Aorta (tissue), 5 donors: ENCODE results near the gene GATD1. TPM values are rescaled to one million over a fixed set of nuclear protein-coding genes. Genes with fewer than 3 reads are reported as not detected.

Source experiments
- ATAC-seq: fragments of 200-7000 bp; cut with Tn5 transposase; one replicate; pipeline ENCODE4 v1.9.1; 2022; ENCODE audit warnings: moderate library complexity; ENCODE audit not compliant: low FRiP score
- DNase-seq, 2 donors: peaks; one replicate each; pipeline ENCODE4 v3.0.0-alpha.2; 2020
- H3K27ac ChIP-seq, 2 donors: one replicate each; pipeline ENCODE4 v1.5.1; 2013; ENCODE audit warnings: low read length in 2 of 2, mild to moderate bottlenecking in 2 of 2, moderate library complexity in 2 of 2, control low read depth in 1 of 2, inconsistent platforms in 1 of 2, low read depth in 1 of 2
- H3K27me3 ChIP-seq, 2 donors: one replicate each; pipeline ENCODE4 v1.6.1; 2013; ENCODE audit warnings: control low read depth in 1 of 2, low read length in 1 of 2, mild to moderate bottlenecking in 1 of 2, moderate library complexity in 1 of 2; ENCODE audit not compliant: insufficient read depth in 2 of 2, control insufficient read depth in 1 of 2
- H3K36me3 ChIP-seq, 2 donors: one replicate each; pipeline ENCODE4 v1.6.1; 2013; ENCODE audit warnings: control low read depth in 1 of 2, low read length in 1 of 2, mild to moderate bottlenecking in 1 of 2; ENCODE audit not compliant: insufficient read depth in 2 of 2, control insufficient read depth in 1 of 2
- H3K4me1 ChIP-seq, 2 donors: one replicate each; pipeline ENCODE4 v1.6.1; 2013; ENCODE audit warnings: low read length in 2 of 2, control low read depth in 1 of 2, mild to moderate bottlenecking in 1 of 2, moderate library complexity in 1 of 2; ENCODE audit not compliant: insufficient read depth in 2 of 2, control insufficient read depth in 1 of 2
- H3K4me3 ChIP-seq, 2 donors: one replicate each; pipeline ENCODE4 v1.5.1; 2013; ENCODE audit warnings: low read length in 2 of 2, control low read depth in 1 of 2, mild to moderate bottlenecking in 1 of 2
- H3K9me3 ChIP-seq: one replicate; pipeline ENCODE4 v1.6.1; 2013; ENCODE audit warnings: mild to moderate bottlenecking, low read length; ENCODE audit not compliant: control insufficient read depth
- WGBS, 2 donors: extraction: QIAGEN DNeasy Blood & Tissue Kit; methylation state at CpG; one replicate each; pipeline ENCODE4 v1.1.7; 2013; 5-methylcytosine and 5-hydroxymethylcytosine counted together
- intact Hi-C, 2 donors: fragments of 100-400 bp; cut with DNase I; formaldehyde crosslinking; loops; one replicate each; pipeline versions ENCODE4 v1.14.2 to v1.15.0; 2022
- polyA plus RNA-seq, 2 donors: library from polyadenylated mRNA; stranded (reverse); fragments of 200-250 nt; gene quantifications; one replicate each; pipeline ENCODE4 v1.2.3, GENCODE V29; 2013
- total RNA-seq, 2 donors: library from RNA; stranded (reverse); fragmentation: NEBNext Ultra II Directional; extraction: Animal tissue kit (Norgen Biotek cat#: 25700); gene quantifications; one replicate each; pipeline ENCODE4 v1.2.1, GENCODE V29; 2021
- donor health status: healthy with polysubstance abuse.
- donor health status: Bipolar disorder and iron deficiency.
- donor health status: DM: no; HTN: no; CAD: no.
- donor health status: DM: no; HTN: no; CAD: no.
- donor health status: DM: yes; HTN: yes; CAD: no.

Gene GATD1
- total and polyA plus RNA-seq, 4 donors: 9.6 to 52.7 (median 34.3) TPM

DNA sequence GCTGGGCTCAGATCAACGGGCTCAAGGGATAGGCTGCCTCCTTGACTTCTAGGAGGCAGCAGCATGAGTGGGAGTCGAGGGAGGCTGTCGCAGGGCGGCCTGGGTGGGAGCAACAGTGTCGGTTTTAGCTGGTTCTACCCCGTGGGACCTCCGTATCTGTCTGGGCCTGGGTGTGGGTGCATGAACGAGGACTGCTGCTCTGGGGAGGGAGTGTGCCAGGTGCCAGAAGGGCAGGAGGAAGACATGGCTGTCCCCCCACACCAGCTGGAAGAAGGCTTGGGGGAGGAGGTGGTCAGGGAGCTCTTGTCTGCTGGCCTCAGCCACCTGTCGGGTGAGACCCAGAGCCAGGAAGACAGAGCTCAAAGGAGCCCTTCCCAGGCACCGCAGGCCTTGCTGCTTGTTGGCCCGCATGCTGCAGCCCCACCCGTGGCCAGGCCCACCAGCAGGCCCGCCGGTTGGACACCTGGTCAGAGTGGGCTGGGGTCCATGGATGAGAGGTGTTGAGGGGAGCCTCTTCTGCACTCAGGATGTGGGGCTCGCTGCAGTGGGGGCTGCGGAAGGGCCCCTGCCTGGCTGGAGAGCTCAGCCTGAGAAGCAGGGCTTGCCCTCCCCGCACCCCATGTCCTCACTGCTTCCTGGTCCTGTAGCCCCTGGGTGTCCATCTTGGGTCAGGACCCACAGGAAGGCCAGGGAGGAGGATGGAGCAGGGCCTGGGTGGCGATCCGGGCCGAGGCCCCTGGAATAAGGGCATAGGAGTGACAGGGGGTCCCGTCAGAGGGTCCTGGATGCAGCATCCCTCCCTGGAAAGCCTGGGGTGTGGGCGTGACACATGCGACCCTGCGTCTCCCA is 9.2 kb upstream of the GATD1 start:
- DNase-seq (no peak), ATAC-seq (no peak)
- no peaks in the 10 kb centered on the region for H3K9me3 ChIP-seq
- WGBS, 2 donors: 81 to 83% methylated on average over 23 to 24 of the region's 24 CpGs
- H3K36me3 ChIP-seq: no peaks in the 10 kb centered on the region
- H3K4me3 ChIP-seq: no peak overlapping the region
- no peaks in the 10 kb centered on the region for H3K4me1 ChIP-seq
- no peaks in the 10 kb centered on the region for H3K27me3 ChIP-seq
- intact Hi-C loops: no loop called here
- no peak overlapping the region for H3K27ac ChIP-seq

GRCh38 chr11:783581-784015 is 6.3 kb upstream of the GATD1 start:
- WGBS, 2 donors: 9% methylated on average over 24 of the region's 24 CpGs
- intact Hi-C loops: no loop called here
- peak; percentile 83 to 93 for DNase-seq

GRCh38 chr11:782264-783174 is 5.2 kb upstream of the GATD1 start:
- Histone ChIP-seq H3K36me3 (no peaks in the 10 kb centered on the region), H3K27ac (no peak overlapping the region), H3K4me3 (no peak overlapping the region), H3K4me1 (no peaks in the 10 kb centered on the region), H3K27me3 (no peaks in the 10 kb centered on the region), H3K9me3 (no peaks in the 10 kb centered on the region)
- no peak for ATAC-seq
- 72 to 73% methylated on average over 36 of the region's 36 CpGs for WGBS, 2 donors
- DNase-seq: no peak
- intact Hi-C loops: no loop called here

More at GRCh38 chr11:783581-784015, 6.3 kb upstream of the GATD1 start:
- Histone ChIP-seq H3K4me1 (no peaks in the 10 kb centered on the region), H3K36me3 (no peaks in the 10 kb centered on the region), H3K9me3 (no peaks in the 10 kb centered on the region), H3K27ac (no peak overlapping the region), H3K27me3 (no peaks in the 10 kb centered on the region), H3K4me3 (no peak overlapping the region)
- peak; percentile 71 for ATAC-seq

DNA sequence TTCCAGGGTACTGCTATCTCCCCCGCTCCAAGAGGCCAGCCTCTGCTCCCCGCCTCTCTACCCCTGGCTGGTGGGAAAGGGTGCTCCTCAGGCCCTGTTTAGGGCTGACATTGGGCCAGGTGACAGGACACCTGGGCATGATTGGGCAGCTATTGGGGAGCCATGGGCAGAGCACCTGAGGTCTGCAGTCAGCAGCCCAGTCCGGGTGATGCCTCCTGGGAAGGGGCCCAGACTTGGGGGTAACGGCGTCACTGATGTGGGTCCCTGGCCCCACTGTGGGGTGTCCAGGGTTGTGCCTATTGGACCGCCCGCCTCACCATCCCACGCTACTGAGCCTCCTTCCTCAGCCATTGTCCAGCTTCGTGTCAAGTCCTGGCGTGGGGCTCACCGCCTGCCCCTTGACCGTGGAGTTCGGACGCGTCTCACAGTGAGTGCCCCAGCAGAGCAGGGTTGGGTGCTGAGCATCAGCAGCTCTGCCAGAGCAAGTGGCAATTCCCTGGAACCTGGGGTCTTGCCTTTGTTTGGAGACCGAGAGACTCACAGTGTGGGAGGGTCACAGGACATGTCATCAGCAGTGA is 2.8 kb upstream of the GATD1 start:
- no peak overlapping the region for H3K27ac ChIP-seq
- DNase-seq (no peak), ATAC-seq (no peak)
- no peaks in the 10 kb centered on the region for H3K9me3 ChIP-seq
- intact Hi-C loops: loop anchor here in 1 of 2 donors (10.0 kb wide), 1 partner anchor 225 kb away; no protein-coding TSS in a partner anchor
- no peaks in the 10 kb centered on the region for H3K27me3 ChIP-seq
- H3K4me1 ChIP-seq: no peaks in the 10 kb centered on the region
- no peaks in the 10 kb centered on the region for H3K36me3 ChIP-seq
- H3K4me3 ChIP-seq: no peak overlapping the region
- 96 to 97% methylated on average over 16 of the region's 16 CpGs for WGBS, 2 donors

- DNase-seq: no peak
- intact Hi-C loops: loop anchor here in 1 of 2 donors (10.0 kb wide), 1 partner anchor 224 kb away; no protein-coding TSS in a partner anchor
- no peaks in the 10 kb centered on the region for H3K9me3 ChIP-seq
- no peak overlapping the region for H3K4me3 ChIP-seq
- WGBS, 2 donors: 94 to 95% methylated on average over 23 of the region's 23 CpGs
- H3K27ac ChIP-seq: no peak overlapping the region
- no peaks in the 10 kb centered on the region for H3K36me3 ChIP-seq
- ATAC-seq: no peak
- H3K27me3 ChIP-seq: no peaks in the 10 kb centered on the region
- no peaks in the 10 kb centered on the region for H3K4me1 ChIP-seq
Observed at GRCh38 chr11:778976-779954, 2.0 kb upstream of the GATD1 start.

- Histone ChIP-seq H3K4me1 (no peaks in the 10 kb centered on the region), H3K27me3 (no peaks in the 10 kb centered on the region), H3K27ac (no peak overlapping the region), H3K4me3 (peak overlapping the region; percentile 59 to 62), H3K9me3 (no peaks in the 10 kb centered on the region), H3K36me3 (no peaks in the 10 kb centered on the region)
- intact Hi-C loops: loop anchor here in 1 of 2 donors (10.0 kb wide), 1 partner anchor 222 kb away; no protein-coding TSS in a partner anchor
- WGBS, 2 donors: 0 to 2% methylated on average over 41 to 65 of the region's 65 CpGs
- ATAC-seq (peak; percentile 26), DNase-seq (peak; percentile 58 to 80)
Observed at GRCh38 chr11:776561-777287, 563 bp downstream of the GATD1 start.

- DNase-seq: no peak
- Histone ChIP-seq H3K9me3 (no peaks in the 10 kb centered on the region), H3K27ac (no peak overlapping the region), H3K4me3 (peak overlapping the region in 1 of 2 donors; percentile 62), H3K36me3 (no peaks in the 10 kb centered on the region), H3K4me1 (no peaks in the 10 kb centered on the region), H3K27me3 (no peaks in the 10 kb centered on the region)
- WGBS, 2 donors: 33 to 34% methylated on average over 11 of the region's 11 CpGs
- ATAC-seq: no peak
- intact Hi-C loops: loop anchor here in 1 of 2 donors (10.0 kb wide), 1 partner anchor 221 kb away; no protein-coding TSS in a partner anchor
Observed at GRCh38 chr11:776263-776560, 1.1 kb downstream of the GATD1 start.
